ENCODE results near the gene THADA.
"Not testable (repeated sequence)": the region's sequence is repeated elsewhere in the genome, so short reads cannot be mapped to it uniquely, and the experiment has no call there.

Gene THADA

DNA sequence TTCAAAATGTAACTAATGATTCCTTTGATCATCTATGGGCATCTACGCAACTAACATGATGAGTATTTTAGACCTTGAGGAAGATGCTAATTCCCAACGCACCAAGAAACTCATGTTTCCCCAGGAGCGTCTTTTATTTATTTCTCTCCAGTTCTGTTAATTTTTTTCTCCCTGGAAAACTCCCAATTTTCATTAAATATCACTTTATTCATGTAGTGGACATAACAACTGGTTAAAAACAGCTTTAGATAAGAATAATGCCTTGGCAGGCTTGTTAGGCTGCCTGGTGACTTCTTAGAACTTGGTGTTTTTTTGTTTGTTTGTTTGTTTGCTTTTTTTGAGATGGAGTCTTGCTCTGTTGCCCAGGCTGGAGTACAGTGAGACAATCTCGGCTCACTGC lies 306.5 kb downstream of the THADA start:
- DNase-seq, result no peak

DNA sequence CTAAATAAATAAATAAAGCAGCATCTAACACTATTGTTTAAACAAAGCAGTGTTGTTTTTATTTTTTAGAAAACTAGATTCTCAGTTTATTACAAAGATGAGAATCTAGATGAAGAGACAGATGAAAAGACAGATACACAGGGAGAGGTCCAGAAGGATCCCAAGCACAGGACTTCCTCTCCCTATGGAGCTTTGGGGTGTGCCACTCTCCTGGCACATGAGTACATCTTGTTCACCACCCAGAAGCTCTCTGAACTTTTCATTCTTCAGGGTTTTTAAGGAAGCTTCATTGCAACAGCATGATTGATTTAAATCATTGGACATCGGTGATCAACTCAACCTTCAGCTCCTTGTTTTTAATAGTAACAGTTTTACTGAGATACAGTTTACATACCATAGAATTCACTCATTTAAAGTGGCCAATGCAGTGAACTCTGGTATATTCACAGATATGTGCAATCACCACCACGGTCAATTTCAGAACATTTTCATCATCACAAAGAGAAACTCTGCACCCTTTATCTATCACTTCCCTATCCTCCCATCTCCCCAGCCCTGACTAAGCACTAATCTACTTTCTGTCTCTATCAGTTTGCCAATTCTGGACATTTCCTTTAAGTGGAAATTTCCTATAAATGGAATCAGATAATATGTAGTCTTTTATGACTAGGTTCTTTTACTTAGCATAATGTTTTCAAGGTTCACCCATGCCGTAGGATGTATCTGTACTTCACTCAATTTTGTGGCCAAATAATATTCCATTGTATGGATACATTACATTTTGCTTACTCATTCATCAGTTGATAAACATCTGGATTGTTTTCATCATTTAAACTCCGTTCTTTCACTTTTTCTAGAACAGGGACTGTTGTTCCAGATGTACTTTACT lies 307.2 kb downstream of the THADA start:
- DNase-seq, result no peak

DNA sequence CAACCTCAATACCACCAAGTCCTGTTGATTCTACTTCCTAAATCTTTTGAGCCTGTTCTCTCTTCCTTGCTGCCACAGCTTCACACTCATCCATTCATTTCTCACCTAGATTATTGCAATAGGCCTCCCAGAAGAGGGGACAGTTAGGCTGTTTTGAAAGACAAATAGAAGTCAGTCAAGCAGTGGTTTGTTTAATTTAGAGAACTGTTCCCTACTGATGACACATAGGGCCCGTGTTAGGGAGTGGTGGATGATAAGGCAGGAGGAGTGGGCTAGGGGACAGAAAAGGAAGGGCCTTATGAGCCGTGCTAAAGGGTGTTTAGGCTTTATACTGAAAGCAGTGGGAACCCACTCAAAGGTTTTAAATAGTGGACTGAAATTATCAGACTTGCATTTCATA lies 309.9 kb downstream of the THADA start:
- DNase-seq, result no peak

DNA sequence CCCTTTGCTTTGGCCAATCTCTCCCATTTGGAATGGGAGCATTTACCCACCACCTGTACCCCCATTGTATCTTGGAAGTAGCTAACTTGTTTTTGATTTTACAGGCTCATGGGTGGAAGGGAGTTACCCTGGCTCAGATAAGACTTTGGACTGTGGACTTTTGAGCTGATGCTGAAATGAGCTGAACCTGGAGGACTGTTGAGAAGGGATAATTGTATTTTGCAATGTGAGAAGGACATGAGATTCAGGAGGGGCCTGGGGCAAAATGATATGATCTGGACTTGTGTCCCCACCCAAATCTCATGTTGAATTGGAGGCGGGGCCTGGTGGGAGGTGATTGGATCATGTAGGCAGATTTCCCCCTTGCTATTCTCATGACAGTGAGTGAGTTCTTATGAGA lies 310.9 kb downstream of the THADA start:
- DNase-seq, result no peak

DNA sequence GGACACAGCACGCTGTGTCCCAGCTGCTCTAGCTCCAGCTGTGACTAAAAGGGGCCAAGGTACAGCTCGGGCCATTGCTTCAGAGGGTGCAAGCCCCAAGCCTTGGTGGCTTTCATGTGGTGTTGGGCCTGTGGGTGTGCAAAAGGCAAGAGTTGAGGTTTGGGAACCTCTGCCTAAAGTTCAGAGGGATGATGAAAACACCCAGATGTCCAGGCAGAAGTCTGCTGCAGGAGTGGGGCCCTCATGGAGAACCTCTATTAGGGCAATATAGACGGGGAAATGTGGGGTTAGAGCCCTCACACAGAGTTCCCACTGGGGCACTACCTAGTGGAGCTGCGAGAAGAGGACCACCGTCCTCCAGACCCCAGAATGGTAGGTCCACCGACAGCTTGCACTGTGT lies 311.5 kb downstream of the THADA start:
- DNase-seq, result not testable (repeated sequence)

DNA sequence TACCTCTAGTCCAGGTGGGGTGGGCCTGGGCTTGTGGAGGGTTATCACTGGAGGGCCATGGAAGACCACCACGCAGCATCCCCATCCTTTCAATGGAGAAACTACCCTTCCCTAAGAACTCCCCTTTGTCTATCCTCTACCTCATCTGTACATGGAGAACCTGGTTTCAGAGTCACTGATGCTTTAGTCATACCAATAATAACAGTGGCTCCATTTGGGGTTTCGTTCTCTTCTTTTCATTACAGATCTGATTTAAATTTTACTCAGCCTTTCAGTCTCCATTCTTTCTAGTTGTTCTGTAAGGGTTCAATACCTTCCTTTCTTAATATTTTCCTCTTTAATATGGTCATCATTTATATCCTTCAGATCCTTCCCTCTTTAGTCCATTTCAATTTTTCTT lies 314.8 kb downstream of the THADA start:
- DNase-seq, result no peak

DNA sequence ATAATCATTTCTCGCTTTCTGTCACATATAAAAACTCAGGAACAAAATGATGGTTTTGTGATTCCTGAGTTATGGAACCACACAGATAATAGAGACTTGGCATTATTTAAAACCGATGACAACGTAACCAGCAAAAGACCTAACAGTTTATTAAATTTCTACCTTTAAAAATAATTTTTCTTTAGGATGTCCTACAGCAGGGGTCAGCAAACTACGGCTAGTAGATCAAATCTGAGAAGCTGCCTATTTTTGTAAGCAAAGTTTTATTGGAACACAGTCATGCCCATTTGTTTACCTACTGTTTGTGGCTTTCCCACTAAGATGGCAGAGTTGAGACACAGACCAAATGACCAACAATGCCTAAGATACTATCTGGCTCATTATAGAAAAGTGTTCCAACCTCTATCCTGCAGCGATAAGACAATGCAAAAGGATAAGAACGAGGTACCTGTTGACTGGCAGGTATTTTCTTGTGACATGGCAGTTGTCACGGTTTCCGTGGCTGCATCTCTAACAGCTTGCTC lies 316.5 kb downstream of the THADA start:
- no peak for DNase-seq

DNA sequence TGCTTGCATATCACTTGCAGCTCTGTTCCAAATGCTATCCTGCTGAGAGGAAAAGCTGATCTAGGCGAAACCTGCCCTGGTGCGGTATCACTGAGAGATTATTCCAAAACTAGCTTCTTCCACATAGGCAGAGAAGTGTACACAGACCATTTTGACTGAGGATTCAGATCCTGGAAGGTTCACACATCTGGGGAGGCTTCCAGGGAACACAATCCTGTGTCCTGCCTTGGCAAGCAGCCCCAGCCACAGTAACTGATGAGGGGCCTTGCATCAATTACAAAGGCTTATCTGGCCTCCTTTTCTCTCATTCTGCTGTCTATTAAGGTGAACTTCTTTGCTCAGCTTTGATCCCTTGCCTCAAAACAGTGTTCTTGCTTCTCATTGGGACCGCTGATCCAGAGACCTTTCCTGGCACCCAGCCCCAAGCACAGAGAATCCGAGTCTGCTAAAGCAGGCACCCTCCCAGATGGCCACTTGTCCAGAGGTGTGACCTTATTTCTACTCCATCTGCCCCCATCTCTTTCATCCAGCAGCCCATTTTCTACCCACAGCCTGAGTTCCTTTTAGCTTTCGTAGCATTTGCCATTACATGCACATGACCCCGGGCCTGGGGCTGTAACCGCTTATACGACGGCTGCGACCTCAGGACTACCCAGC lies 317.1 kb downstream of the THADA start:
- DNase-seq, result no peak

DNA sequence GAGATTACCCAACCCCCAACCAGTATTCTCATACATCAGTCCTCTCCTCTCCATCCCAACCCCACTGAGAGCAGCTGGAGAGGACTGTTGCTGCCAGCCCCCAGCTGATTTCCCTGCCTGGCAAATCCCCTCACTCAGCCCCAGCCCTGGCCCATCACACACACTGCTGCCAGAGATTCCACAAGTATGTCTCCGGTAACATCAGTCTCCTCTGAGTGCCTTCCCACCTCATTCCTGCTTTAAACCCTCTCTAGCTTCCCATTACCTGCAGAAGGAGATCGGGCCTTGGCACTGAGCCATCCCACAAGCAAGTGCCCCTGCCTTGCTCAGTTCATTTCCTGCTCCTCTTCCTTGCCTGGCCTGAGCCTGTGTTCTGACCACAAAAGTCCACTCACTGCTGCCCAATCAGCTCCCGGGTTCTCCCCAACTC lies 318.9 kb downstream of the THADA start:
- DNase-seq, result peak; percentile 54

DNA sequence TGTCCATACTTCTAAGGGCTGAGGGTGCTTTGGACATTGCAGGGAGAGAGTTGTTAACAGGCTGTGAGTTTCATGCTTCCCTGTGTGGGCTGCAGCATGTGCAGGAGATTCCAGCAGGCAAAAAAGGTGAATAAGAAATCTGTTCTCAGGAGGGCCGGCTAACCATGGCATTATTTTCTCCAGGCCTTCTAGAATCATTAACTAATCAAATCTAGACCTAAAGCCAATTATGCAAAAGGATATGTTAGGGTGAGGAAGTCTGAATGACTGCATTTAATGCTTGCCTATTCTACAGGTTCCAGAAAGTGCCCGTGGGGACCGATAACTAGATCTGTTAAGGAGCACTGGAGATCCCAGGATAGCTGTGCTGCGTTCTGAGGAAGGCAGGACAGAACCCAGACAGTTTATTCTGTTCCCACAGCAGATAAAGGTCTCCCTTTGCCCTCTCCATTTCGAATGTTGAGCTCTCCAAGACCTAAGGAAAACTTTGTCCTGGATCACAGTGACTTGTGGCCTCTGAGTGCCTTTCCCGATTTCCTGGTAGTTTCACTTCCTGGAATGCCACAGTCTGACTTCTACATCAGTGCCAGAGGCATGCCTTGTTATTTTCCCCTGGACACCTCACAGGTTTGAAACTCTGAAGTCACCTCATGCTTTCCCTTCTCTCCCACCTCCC lies 319.4 kb downstream of the THADA start:
- no peak for DNase-seq

DNA sequence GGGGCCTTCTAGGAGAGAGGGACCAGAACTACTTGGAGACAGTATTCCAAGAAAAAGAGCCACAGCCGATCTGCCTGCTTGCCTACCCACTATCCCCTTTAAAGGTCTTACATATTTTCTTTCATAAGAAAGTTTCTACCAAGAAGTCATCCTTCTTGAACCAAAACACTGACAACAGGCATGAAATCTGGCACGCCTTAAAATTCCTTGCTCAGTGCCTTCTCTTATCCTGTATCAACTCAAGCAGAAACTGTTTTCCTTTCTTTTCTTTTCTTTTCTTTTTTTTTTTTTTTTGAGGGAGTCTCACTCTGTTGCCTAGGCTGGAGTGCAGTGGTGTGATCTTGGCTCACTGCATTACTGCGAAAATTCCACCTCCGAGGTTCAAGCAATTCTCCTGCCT lies 321.1 kb downstream of the THADA start:
- no peak for DNase-seq

DNA sequence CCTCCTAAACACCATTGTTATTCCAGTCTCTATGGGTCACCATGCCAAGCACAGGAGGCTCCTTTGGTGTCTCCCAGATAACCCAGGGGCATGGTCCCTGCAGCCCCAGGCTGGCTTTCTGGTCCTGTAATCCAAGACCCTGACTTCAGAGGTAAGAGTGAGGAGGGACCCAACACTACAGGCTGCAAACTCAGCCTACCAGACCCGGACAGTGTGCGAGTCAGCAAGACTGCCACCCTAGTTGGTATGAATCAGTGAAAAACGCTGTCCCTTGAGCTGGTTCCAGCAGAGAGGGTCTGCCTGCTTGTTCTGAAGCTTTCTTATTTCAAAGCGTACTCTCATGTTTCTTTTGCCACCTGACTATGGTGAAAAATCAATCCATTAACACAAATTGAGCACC lies 321.8 kb downstream of the THADA start:
- no peak for DNase-seq

DNA sequence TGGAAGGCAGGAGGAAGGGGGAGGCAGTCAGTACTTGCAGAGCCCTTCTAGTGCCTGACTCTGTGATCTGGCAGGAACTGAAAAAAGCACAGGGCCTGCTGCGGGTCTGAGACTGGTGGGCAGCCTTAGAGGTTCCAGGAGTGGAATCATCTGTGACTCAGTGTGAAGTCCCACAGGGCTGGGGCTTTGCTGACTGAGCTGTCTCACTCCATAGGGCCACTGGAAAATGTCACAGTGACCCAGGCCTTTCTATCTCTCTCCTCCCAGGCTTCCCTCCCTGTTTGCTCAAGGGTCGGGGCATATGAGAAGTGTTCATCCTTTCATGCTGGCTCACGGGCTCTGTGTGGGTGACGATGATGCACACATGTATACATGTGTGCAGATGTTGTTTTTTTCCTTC lies 322.3 kb downstream of the THADA start:
- no peak for DNase-seq

DNA sequence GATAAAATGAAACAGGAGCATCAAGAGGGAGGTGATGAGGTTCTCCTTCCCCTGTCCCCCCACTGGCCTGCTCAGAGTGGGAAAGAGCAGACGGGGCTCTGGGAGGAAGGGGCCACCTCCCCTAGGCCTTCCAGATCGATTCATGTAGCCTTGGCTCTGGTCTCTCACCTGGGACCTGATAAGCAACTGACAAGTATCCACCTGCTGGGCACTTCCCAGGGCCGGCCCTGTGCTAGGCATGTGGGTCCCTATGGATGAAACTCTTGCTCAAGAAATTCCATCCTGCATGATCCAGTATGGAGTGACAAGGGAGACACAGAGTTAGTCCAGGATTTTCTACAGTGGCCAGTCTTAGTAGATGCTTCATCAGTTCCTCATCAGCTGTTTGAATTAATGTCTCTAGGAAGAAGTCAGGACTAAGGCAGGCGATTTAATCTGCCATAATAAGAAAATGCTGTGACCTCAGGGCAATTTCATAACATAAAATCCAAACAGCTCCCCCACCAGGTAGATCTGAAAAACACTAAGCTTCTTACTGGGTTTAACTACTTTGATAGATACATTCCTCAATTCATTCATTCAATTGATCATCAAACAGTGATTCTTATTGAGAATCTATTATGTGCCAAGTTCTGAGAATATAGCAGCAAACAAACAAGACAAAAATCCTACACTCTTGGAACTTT lies 324.8 kb downstream of the THADA start:
- no peak for DNase-seq

DNA sequence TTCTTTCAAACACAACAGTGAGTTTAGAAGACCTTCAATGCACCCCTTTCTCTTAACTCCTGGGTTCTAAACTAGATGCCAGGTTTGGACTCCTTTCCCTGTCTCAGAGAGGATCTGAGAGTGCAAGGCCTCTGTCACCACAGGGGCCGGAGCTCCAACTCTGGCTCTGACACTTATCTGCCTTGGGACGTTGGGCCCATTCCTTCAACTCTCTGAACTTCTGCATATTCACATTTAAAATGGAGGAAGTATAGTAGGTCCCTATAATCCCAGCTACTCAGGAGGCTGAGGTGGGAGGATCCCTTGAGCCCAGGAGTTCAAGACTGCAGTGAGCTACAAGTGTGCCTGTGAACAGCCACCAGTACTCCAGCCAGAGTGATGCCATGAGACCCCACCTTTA lies 325.4 kb downstream of the THADA start:
- DNase-seq, result no peak

DNA sequence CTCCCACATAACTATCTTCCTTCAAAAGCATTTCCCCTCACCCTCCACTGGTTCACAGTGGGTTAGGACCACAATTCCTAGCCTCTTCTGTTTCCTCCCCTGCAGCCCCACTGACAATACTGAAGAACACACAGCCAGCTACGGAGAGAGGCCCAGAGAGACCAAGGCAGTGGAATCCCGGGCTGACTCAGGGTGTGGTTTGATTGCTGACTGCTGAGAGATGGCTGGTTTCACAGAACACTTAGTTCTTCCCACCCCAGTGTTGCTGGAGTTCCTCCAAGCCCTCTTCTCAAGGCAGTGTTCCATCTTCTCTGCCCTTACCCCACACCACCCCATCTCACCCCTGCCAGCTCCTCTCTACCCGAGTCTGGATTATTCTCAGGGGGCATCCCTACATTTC lies 326.1 kb downstream of the THADA start:
- DNase-seq, result no peak

DNA sequence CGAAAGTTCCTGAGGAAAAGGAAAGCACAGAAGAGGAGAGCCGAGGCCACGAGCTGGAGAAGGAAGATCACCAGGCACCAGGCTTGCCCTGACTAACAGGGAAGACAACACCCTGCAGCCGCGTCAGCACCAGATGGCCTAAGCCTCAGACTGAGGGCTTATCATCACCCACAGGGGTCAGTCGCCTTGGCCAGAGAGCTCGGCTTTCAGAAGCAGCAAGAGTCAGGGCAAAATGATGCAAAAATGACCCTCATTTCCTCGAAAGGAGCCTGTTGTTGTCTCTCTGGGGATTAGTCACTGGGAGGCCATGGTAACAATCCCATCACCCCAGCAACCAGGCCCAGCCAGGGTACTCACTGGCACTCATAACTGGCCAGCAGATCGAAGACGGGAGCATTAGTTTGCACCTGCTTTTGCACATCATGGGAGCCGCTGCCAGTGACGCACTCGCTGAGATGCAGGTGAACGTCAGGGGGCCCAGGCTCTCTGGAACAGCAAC lies 326.7 kb downstream of the THADA start:
- peak; percentile 64 for DNase-seq

DNA sequence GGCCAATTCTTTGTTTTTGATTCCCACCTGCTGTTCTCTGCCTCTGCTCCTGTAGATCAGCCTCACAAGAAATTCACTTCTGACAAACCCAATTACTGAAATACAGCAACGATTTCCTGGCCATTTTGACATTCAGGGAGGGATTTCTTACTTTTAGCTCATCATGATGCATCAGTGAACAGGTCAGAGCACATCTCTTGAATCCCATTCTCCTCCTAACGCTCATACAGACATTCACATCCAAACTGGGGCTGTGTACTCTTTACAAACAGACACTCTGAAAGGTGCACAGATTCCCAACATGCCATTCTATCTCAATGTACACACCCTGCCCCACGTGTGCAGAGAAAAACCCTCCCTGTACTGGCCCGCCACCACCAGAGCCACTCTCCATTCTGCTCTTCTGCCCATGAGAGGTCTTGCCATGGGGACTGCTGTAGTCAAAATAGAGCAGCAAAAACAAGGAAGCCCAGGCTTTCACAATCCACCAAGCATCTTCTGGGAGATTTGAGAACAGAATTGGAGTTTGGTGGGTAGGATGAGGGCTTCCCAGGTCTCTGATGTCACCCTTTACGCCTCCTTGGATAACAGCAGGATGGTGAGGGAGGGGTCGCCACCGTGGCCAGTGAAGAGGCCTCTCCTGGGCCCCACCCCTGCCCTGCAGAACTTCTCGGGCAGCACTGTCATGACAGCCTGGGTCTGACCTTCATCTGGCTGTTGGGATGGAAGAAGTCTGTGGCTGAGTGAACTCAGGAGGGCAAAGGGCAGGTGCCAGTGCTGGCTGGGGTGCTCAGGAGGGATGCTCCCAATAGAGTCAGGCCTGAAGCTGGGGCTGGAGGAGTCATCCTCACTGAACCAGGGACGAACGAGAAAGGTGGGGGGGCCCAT lies 327.5 kb downstream of the THADA start:
- no peak for DNase-seq

DNA sequence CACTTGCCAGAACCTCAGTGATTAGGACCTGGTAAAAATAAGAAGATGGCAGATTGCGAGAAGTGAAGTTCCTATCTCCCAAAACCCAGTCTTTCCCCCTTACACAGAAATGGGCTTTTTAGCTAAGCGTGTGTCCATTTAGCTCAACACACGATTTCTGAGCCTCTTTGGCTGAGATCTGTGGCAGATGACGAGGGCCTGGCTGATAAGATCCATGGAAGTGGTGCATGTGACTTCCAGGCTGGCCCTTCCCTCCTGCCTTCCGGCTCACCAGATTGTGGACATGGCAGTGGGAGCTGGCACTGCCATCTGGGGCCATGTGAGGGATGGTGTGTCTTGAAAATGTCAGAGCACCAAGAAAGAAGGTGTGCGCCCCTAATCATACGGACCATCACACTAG lies 328.5 kb downstream of the THADA start:
- no peak for DNase-seq

DNA sequence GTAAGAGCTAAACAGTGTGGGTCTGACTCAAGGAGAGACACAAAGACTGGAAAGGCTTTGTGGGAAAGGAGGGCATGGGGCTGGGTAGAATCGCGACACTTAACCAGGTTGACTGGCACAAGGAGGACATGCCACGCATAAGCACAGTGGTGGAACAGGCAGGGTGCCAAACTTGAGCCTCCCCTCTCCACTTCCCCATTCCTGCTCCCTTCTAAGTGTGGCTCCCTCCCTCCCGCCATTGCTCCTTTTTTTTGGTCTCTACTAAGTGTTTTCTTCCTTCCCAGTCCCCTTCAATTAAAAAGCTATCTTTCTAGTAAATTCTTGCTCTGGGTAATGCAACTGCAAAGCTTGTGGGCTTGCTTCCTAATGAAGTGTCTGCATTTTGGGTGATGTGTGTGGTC lies 329.1 kb downstream of the THADA start:
- no peak for DNase-seq

DNA sequence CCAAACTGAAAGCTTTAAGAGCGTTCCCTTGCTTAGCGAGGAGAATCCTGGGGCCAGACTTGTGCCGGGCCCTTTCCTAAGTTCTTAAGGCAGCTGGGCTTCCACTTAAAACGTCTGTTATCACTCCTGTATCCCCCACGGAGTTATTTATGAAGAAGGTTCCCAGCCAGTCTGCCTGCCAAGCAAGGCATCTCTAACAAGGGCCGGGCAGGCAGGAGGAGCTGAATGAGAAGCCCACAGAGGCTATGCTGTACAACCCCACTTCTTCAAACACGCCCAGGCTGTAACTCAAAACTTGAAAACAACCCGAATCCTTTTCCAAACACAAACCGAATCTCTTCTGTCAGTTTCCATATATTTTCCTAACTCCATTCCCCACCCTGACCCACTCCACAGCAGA lies 330.4 kb downstream of the THADA start:
- no peak for DNase-seq

DNA sequence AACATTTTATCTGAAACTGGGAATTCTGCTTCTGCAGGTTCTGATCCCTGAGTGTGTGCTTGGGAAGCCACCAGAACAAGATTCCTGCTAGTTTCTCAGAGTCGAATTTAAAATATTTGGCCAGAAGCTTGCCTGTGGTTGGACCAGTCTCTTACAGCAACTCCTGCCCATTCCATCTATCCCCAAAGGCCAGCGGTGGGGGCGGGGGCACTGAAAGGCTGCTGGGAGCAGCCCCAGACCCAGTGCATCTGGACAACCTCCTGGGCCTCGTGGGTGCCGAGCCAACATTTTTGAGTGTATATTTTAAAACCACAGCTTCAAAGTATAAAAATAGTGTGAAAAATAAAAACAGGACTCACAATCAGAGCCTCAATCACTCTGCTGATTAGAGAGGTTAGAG lies 330.8 kb downstream of the THADA start:
- no peak for DNase-seq

All from NCI-H510A treated with DMSO at 0.1 percent for 48 hours (cell line).